HepG2 (cell line): ENCODE results near the gene LHFPL6. TPM values are rescaled to one million over a fixed set of nuclear protein-coding genes. Genes with fewer than 3 reads are reported as not detected.

ENCODE experiments used
- ATAC-seq: fragments of 200-7000 bp; cut with Tn5 transposase; 3 replicates; pipeline ENCODE4 v1.9.1; 2020; ENCODE audit warnings: mild to moderate bottlenecking, moderate library complexity
- BruUV-seq: library from RNA; stranded (reverse); fragments of 400-500 nt; replicated peaks from 2 replicates; lab custom pipeline; 2021; lab: Mats Ljungman, UMichigan
- CTCF ChIA-PET: fragments of 300-600 bp; formaldehyde crosslinking; extraction: SDS; loops from one replicate; lab custom pipeline; 2021; ENCODE audit warnings: low total read pairs, inconsistent platforms, low intra/inter-chr PET ratio; lab: Yijun Ruan, JAX
- POLR2A ChIA-PET: fragments of 350-600 bp; sonication (Branson Sonifier 250); formaldehyde crosslinking; loops from one replicate; lab custom pipeline; 2020; ENCODE audit warnings: antibody characterized with exemption, inconsistent platforms; lab: Yijun Ruan, JAX
- DNase-seq: peaks from one replicate; pipeline ENCODE4 v3.0.0-alpha.2; 2015; ENCODE audit warnings: low spot score
- FAIRE-seq: peaks from 3 replicates; lab custom pipeline; 2011; peaks lifted over from hg19 to GRCh38; lab: Jason Lieb, UNC
- H2AFZ ChIP-seq: one replicate; pipeline ENCODE4 v1.6.1; 2011; ENCODE audit warnings: low read length, inconsistent platforms
- H3K27ac ChIP-seq: fragments of 300-600 bp; 3 replicates; pipeline ENCODE4 v1.8.0; 2011; ENCODE audit warnings: mixed run types, mild to moderate bottlenecking, mixed read lengths, low read length, inconsistent platforms; ENCODE audit not compliant: insufficient read depth; ENCODE audit errors: extremely low read length
- H3K27me3 ChIP-seq, 2 experiments: fragments of 200-600 bp in 1 of 2; 2 replicates in 1 of 2; 3 replicates in 1 of 2; pipeline versions ENCODE4 v1.6.0 to v1.8.0; 2011; ENCODE audit warnings: low read length in 2 of 2, mild to moderate bottlenecking in 2 of 2, moderate library complexity in 2 of 2, inconsistent platforms in 1 of 2; ENCODE audit not compliant: insufficient read depth in 2 of 2, control insufficient read depth in 1 of 2
- H3K36me3 ChIP-seq, 2 experiments: fragments of 200-600 bp in 1 of 2; replicated peaks in 1 of 2; 2 replicates in 1 of 2; 3 replicates in 1 of 2; pipeline versions ENCODE4 v1.5.1 to v1.8.0; 2011; ENCODE audit warnings: low read length in 2 of 2, inconsistent platforms in 1 of 2; ENCODE audit not compliant: insufficient read depth in 2 of 2, control insufficient read depth in 1 of 2
- H3K4me1 ChIP-seq: 2 replicates; pipeline ENCODE4 v1.5.1; 2012; ENCODE audit warnings: low read length, inconsistent platforms; ENCODE audit not compliant: insufficient read depth
- H3K4me2 ChIP-seq: 2 replicates; pipeline ENCODE4 v1.6.0; 2011; ENCODE audit warnings: low read depth, low read length, inconsistent platforms
- H3K4me3 ChIP-seq, 3 experiments: fragments of 200-600 bp in 1 of 3; sonication (generic), shearing (Covaris generic) in 1 of 3; replicated peaks in 1 of 3; 2 replicates each; pipeline ENCODE4 v1.5.1; 2011 to 2016; ENCODE audit warnings: low read length in 3 of 3, inconsistent platforms in 2 of 3, low read depth in 2 of 3, mild to moderate bottlenecking in 2 of 3, control low read depth in 1 of 3, mixed read lengths in 1 of 3; ENCODE audit not compliant: insufficient read depth in 1 of 3
- H3K79me2 ChIP-seq: one replicate; pipeline ENCODE4 v1.6.1; 2011; ENCODE audit warnings: low read length, inconsistent platforms; ENCODE audit not compliant: insufficient read depth
- H3K9ac ChIP-seq: 2 replicates; pipeline ENCODE4 v1.6.0; 2011; ENCODE audit warnings: mild to moderate bottlenecking, low read depth, low read length, inconsistent platforms; ENCODE audit not compliant: insufficient read depth
- H3K9me3 ChIP-seq: 2 replicates; pipeline ENCODE4 v1.5.1; 2012; ENCODE audit warnings: mild to moderate bottlenecking, low read length
- H4K20me1 ChIP-seq: 2 replicates; pipeline ENCODE4 v1.6.0; 2011; ENCODE audit warnings: inconsistent platforms, mild to moderate bottlenecking, low read length, moderate library complexity; ENCODE audit not compliant: insufficient read depth
- IRF9 ChIP-seq: sonication (generic); formaldehyde crosslinking; IDR thresholded peaks from 2 replicates; pipeline ENCODE4 v1.8.0; 2022; ENCODE audit warnings: missing genetic modification reagents, mild to moderate bottlenecking, borderline replicate concordance
- SP5 ChIP-seq: IDR thresholded peaks from 2 replicates; pipeline ENCODE4 v1.6.1; 2016; ENCODE audit warnings: low read depth, borderline replicate concordance
- ZNF124 ChIP-seq: sonication (generic); formaldehyde crosslinking; IDR thresholded peaks from 2 replicates; pipeline ENCODE4 v1.4.0; 2020; ENCODE audit warnings: missing genetic modification reagents
- ZNF317 ChIP-seq: sonication (generic); formaldehyde crosslinking; IDR thresholded peaks from 2 replicates; pipeline ENCODE4 v1.5.0; 2020; ENCODE audit warnings: mild to moderate bottlenecking, missing genetic modification reagents
- ZNF383 ChIP-seq: sonication (generic); formaldehyde crosslinking; IDR thresholded peaks from 2 replicates; pipeline ENCODE4 v1.4.0; 2020; ENCODE audit warnings: missing genetic modification reagents, mild to moderate bottlenecking, borderline replicate concordance
- ZNF414 ChIP-seq: sonication (generic); formaldehyde crosslinking; IDR thresholded peaks from 2 replicates; pipeline ENCODE4 v1.5.0; 2020; ENCODE audit warnings: missing genetic modification reagents
- ZNF776 ChIP-seq: sonication (generic); formaldehyde crosslinking; IDR thresholded peaks from 2 replicates; pipeline ENCODE4 v1.4.0; 2020; ENCODE audit warnings: mild to moderate bottlenecking, missing genetic modification reagents
- WGBS: methylation state at CpG from one replicate; pipeline ENCODE4 v1.1.6; 2017; ENCODE audit warnings: low lambda C conversion rate; 5-methylcytosine and 5-hydroxymethylcytosine counted together
- in situ Hi-C: cut with HindIII; loops from 2 replicates; pipeline ENCODE4 v1.10.0; 2017; ENCODE audit warnings: low pct_unique_long_range_greater_than_20kb; ENCODE audit not compliant: extremely low pct_ligation_motif_present
- intact Hi-C: fragments of 100-400 bp; cut with micrococcal nuclease; formaldehyde crosslinking; loops from one replicate; pipeline ENCODE4 v1.10.0; 2022; ENCODE audit not compliant: unreplicated experiment
- polyA plus RNA-seq, 8 experiments: library from polyadenylated mRNA; depleted of rRNA in 3 of 8; stranded (reverse) in 7 of 8; unstranded in 1 of 8; fragments of >200 nt; fragmentation: Illumina TruSeq in 4 of 8; extraction: Trizol in 4 of 8; gene quantifications; 2 replicates each; pipeline versions ENCODE4 v1.2.1 to v1.2.3, GENCODE V29; 2011 to 2016; ENCODE audit warnings: low read depth in 4 of 8, missing spikeins in 1 of 8, mixed read lengths in 1 of 8; ENCODE audit not compliant: insufficient read depth in 1 of 8
- total RNA-seq, 5 experiments: library from RNA; depleted of rRNA; stranded (reverse); fragments of >200 nt; fragmentation: Illumina TruSeq; extraction: Trizol; gene quantifications; 2 replicates each; pipeline ENCODE4 v1.2.3, GENCODE V29; 2016; ENCODE audit warnings: low read depth in 1 of 5
- TF ChIP-seq, protein P1 (sequence below): sonication (generic); formaldehyde crosslinking; IDR thresholded peaks from 2 replicates; pipeline ENCODE4 v1.8.1; 2022; ENCODE audit warnings: mild to moderate bottlenecking, missing genetic modification reagents

The LHFPL6 gene
- total and polyA plus RNA-seq, 2 of the 13 experiments (the other 11 are each of a cell fraction or from before 2014, with no cell fraction given), result not detected

DNA sequence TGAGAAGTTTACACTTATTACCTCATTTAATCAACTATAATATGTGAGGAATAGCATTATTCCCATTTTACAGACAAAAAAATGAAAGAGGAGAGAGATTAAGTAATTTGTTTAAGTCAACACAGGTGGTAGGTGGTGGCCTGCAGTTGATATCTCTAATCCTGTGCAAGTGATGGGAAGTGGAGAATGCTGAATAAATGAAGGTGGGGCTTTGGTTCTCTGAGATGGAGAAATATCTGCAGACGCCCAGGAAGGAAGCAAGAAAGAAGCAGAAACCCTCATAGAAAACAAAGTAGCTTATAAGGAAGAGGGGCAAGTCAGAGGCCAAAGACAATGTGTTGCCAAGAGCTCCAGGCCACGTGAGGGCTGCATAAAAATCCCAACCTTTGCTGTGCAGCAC lies 290.4 kb downstream of the LHFPL6 start (continued):
- TF ChIP-seq, protein P1, sequence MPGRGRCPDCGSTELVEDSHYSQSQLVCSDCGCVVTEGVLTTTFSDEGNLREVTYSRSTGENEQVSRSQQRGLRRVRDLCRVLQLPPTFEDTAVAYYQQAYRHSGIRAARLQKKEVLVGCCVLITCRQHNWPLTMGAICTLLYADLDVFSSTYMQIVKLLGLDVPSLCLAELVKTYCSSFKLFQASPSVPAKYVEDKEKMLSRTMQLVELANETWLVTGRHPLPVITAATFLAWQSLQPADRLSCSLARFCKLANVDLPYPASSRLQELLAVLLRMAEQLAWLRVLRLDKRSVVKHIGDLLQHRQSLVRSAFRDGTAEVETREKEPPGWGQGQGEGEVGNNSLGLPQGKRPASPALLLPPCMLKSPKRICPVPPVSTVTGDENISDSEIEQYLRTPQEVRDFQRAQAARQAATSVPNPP, result no peak

DNA sequence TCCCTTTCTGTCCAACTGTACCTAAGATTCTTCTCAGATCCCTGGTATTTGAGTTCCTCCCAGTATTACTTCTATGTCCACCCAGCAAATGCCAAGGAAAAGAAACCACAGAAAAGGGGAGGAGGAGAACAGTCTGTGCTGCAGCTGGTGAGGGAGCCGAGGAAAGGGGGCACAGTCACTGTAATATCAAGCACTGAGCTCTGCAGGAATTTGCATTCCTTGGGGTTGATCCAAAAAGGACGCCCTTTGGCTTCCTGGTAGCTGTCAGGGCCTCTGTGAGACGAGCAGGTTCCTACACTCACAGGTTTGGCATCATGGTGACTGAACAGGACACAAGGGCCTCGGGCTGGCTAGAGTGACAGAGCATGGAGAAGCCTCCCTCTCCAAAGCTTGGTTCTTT lies 291.4 kb downstream of the LHFPL6 start:
- no TSS peak for BruUV-seq
- FAIRE-seq, result no peak
- Histone ChIP-seq H3K9ac (no peak overlapping the region), H3K27ac (no peak overlapping the region), H4K20me1 (no peaks in the 10 kb centered on the region), H3K27me3 (no peaks in the 10 kb centered on the region), H2AFZ (no peak overlapping the region), H3K4me3 (no peak overlapping the region), H3K4me2 (no peak overlapping the region), H3K9me3 (no peaks in the 10 kb centered on the region), H3K4me1 (no peaks in the 10 kb centered on the region), H3K36me3 (no peaks in the 10 kb centered on the region), H3K79me2 (no peaks in the 10 kb centered on the region)
- ChIA-PET POLR2A (no interaction called here), CTCF (no interaction called here)
- 0% methylated on average over 3 of the region's 4 CpGs for WGBS
- no peak for DNase-seq
- in situ Hi-C loops, result no loop called here
- intact Hi-C loops, result no loop called here
- ATAC-seq, result no peak
- TF ChIP-seq ZNF124 (CRISPR knock-in tag) (no peak), SP5 (CRISPR knock-in tag) (no peak), ZNF317 (CRISPR knock-in tag) (no peak), ZNF776 (CRISPR knock-in tag) (no peak), ZNF414 (CRISPR knock-in tag) (no peak), IRF9 (CRISPR knock-in tag) (no peak), ZNF383 (CRISPR knock-in tag) (no peak)
